Dedifferentiated amniotic fluid mesenchymal stem cell (primary cell): Measurements from ENCODE around the gene NCAM1.
A peak's percentile ranks its signal among the peaks of the same experiment; 100 is the strongest.

Experiments used
- DNase-seq: peaks from one replicate; pipeline ENCODE4 v3.0.0-alpha.2; 2016; ENCODE audit errors: extremely low spot score

NCAM1 gene

DNA sequence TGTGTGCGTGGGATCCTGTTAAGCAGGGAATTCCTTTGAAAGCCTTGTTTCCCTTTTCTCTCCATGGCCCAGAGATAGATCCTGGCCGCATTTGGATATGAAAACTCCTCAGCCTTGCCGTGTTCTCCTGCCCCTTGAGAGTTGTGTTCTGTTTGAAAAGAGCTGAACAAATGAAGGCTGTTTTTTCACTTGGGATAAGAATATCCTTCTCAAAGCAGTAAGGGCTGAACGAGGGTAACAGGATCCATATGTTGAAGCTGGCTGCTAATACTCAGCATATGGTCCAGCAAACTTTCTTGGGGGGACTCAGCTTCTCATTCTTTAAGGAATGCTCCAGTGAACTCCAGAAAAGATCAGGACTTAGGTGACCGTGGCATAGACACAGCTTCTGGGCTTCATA, 238.6 kb downstream of the NCAM1 start:
- no peak for DNase-seq

- no peak for DNase-seq
Measured at GRCh38 chr11:113201054-113201818, 240.0 kb downstream of the NCAM1 start.

- DNase-seq: peak; percentile 32
Measured at GRCh38 chr11:113202431-113202830, 241.2 kb downstream of the NCAM1 start.

DNA sequence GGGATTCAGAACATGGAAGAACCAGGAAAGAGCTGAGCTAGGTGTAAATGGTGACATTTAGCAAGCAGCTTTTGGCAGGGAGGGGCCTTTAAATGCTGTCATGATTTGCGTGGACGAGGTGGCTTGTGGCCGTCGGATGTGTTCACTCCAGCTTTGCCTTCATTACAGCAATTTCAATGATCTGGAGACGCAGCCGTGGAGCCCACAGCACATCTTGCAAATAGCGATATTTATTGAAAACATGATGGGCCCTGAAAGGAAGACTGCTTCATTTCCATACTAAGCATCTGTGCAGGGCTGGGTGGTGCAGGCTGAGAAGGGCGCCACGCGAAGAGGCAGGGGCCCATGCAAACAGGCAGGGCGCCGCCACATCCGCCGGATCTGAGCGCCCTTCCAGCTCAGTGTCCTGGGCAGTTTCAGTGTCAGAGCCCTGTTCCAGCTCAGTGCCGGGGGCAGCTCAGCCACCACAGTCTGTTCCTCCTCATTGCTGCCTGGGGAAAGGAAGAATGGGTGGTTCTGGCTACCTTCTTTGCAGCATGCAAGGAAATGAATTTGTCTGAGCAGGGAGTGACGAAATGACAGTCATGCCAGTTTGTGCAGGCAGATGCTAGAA, 242.0 kb downstream of the NCAM1 start:
- no peak for DNase-seq

DNA sequence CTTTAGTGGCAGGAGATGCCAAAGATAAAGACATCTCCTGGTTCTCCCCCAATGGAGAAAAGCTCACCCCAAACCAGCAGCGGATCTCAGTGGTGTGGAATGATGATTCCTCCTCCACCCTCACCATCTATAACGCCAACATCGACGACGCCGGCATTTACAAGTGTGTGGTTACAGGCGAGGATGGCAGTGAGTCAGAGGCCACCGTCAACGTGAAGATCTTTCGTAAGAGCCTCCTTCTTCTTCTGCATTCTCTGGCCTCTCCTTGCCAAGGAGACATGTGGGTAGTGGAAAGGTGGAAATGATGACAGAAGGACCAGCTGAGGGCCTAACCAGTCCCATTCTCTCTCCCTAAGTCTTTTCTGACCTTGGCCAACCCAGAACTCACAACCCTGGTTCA, 243.1 kb downstream of the NCAM1 start:
- no peak for DNase-seq

DNA sequence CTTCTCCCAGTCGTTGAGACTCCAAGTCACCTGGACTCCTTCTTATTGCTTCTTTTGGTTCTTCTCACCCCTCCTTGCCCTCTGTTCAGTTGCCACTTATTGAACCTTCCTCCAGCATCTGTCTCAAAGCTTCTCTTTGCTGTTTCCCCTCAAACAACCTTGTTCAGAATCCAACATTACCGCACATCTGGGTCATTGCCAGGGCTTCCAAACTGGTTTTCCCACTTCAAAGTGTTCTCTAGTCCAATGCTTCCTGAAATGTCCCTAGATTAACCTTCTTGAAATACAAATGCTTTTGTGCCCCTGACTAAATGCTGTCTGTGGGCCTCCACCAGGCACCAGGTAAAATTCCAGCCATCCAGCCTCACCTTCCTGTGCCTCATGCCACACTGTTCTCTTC, 252.3 kb downstream of the NCAM1 start:
- DNase-seq: no peak

DNA sequence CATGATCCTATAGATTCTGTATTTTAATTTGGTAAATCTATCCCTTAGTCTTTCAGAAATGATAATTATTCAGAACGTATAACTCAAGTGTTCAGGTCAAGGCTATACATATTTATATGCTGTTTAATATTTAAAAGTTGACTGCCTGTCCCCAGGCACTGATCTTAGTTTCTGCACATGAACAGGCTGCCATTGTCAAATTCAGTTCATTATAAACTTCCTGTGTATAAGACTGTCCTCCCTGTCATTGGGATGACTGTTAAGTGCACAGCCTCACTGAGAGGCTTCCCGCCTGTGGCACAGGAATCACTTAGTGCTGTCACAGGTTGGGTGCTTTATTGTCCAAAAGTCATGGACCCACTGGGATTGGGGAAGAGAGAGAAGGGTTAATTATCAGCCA, 261.0 kb downstream of the NCAM1 start:
- no peak for DNase-seq

- DNase-seq: no peak
Measured at GRCh38 chr11:113234888-113235287, 273.7 kb downstream of the NCAM1 start.

GRCh38 chr11:113237261-113237660, 276.0 kb downstream of the NCAM1 start:
- DNase-seq: no peak

DNA sequence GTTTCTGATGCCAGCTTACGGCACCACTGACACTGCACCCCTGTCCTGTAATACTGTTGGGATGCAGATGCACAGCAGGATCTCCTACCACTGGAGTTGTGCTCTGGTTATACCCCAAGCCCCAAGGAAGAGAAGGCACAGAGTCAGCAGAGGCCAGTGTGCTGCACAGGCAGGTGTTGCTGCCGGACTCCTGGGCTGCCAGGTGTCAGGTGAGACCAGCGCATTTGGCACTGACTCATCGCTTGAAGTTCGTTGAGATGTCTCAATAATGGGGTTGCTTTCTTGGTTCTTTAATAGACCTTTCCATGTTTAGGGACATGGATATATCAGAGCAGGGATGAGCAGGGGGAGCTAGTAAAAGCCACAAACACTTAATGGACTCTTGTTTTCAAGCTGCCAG, 277.5 kb downstream of the NCAM1 start:
- DNase-seq: no peak

- DNase-seq: no peak
Measured at GRCh38 chr11:113240389-113240788, 279.2 kb downstream of the NCAM1 start.

- DNase-seq: no peak
Measured at GRCh38 chr11:113240790-113241635, 279.8 kb downstream of the NCAM1 start.

DNA sequence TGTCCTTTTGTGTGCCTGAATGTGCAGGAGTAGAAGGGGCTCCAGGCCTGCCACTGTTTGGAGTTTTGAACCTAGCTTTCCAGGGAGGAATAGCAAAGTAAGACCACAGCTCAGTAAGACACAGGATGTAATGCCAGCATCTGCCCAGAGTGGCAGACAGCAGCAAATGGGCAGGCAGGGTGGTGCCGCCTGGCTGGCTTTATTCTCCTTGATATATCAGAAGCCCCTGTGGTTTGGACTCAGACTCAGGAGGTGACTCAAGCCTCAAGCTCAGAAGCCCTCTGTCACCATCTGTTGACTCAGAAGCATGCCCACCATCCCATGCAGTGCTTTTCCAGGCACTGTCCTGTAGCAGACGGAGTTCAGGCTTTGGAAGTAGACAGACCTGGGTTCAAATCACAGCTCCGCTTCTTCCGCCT, 280.4 kb downstream of the NCAM1 start:
- no peak for DNase-seq

GRCh38 chr11:113242060-113242459, 280.8 kb downstream of the NCAM1 start:
- no peak for DNase-seq

DNA sequence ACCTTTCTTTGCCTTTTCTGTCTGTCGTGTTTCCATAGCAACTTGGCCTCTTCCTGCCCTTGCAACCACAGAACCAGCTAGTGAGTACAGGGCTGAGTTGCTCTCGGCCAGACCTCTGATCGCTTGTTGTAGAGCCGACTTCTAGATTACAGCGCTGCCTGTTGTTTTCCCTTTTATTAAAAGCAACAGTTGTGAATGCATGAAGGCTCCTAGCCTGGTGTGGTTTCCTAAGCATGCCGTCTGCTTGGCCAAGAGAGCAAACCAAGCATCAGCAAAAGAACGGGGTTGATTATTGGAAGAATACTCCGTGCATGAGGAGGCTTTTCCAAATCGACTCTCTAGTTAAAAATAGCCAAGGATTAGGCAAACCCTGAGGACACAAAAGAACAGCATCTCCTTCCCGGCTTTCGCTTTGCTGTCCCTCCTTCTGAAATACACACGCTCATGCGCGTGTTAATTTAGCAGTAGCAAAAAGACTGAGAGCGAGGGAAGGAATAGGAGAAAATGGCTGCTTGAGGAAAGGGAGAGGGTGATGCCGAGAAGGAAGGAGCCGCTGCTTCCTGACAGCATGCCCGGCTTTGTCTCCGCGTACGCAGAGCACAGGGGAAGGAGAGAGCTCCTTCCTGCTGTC, 281.7 kb downstream of the NCAM1 start:
- DNase-seq: peak; percentile 56

- no peak for DNase-seq
Measured at GRCh38 chr11:113243696-113244095, 282.5 kb downstream of the NCAM1 start.

DNA sequence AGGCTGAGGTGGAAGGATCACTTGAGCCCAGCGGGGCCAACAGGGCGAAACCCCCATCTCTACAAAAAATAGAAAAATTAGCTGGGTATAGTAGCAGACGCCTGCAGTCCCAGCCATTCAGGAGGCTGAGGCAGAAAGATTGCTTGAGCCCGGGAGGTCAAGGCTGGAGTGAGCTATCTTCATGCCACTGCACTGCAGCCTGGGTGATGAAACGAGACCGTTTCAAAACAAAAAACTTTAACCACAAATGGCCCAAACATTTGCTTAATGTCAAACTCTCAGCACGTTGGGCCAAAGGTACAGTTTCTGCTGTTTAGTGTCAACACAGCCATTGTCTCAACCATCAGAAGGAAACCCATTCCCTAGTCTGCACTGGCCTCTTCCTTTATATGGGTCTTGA, 284.0 kb downstream of the NCAM1 start:
- no peak for DNase-seq

DNA sequence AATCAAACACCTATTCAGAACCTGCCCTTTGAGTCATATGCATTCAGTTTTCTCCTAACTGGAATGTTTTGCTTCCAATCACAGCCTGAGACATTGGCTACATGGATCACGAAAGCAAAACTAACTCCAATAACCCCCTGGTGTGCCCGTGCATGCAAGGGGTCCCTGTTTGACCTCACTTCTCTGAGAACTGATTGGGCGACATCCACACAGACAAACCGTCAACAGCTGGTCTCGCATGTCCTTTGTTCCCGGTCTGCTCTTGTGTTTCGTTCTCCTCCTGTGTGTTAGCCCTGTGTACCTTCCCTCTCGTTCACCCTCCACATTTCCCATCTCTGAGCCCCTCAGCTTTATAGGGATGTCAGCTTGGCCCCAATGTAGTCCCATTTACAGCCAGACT, 286.0 kb downstream of the NCAM1 start:
- DNase-seq: no peak

DNA sequence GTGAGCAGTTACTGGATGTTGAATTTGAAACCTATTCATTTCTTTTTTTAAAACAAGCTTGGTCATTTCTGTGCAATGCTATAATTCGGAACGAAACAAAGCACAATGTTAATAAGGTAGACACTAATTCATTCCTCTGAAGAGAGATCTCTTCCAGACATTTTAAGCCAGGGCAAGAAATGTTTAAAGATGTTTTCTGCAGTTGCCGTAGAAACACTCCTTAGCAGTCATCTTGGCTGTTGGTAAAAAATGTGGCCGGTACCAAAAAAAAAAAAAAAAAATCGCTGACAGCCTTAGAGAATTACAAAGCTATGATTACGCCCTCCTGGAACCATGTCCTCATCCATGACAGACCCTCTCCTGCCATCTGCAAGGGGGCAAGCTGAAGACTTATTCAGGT, 286.7 kb downstream of the NCAM1 start:
- DNase-seq: no peak

- no peak for DNase-seq
Measured at GRCh38 chr11:113248702-113249490, 287.7 kb downstream of the NCAM1 start.

GRCh38 chr11:113249491-113249763, 288.2 kb downstream of the NCAM1 start:
- DNase-seq: no peak

DNA sequence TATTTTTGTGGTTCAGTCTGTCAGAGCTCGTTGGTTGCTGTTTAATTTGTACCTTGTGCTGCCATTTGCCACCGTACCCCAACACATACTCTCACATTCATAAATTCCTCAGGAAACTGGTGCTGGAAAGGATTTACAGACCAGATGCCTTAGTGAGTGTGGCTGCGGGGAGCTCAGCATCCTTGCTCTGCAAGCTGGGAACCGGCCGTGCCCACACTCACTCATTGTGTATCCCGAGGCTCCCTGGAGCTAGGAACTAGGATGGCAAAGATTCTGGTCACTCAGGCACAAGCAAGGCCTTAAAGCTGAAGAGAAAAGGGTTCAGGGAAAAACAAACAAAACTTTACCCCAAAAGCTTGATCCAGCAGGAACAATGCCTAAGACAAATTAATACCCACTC, 288.6 kb downstream of the NCAM1 start:
- DNase-seq: no peak
